CD4-positive, CD25-positive, alpha-beta regulatory T cell (primary cell): Measurements from ENCODE around the gene ARID3A. TPM values are rescaled to one million over a fixed set of nuclear protein-coding genes. Genes with fewer than 3 reads are reported as not detected.

Experiments used
- ATAC-seq, 2 donors: fragments of 150-1000 bp; cut with Tn5 transposase; one replicate each; pipeline ENCODE4 v1.10.0; 2021; ENCODE audit warnings: low read depth in 2 of 2, moderate number of reproducible peaks in 2 of 2, moderate library complexity in 1 of 2
- DNase-seq, 3 donors: peaks; one replicate each; pipeline versions ENCODE4 v3.0.0 to v3.0.0-alpha.2; 2012 to 2022; ENCODE audit warnings: mixed read lengths in 1 of 3
- H3K27ac ChIP-seq: one replicate; pipeline ENCODE4 v1.7.0; 2013; ENCODE audit warnings: mild to moderate bottlenecking, low read length; ENCODE audit not compliant: insufficient read depth, poor library complexity, severe bottlenecking
- H3K27me3 ChIP-seq: one replicate; pipeline ENCODE4 v1.7.0; 2013; ENCODE audit warnings: low read length; ENCODE audit not compliant: control insufficient read depth, insufficient read depth
- H3K36me3 ChIP-seq: one replicate; pipeline ENCODE4 v1.7.0; 2013; ENCODE audit warnings: mild to moderate bottlenecking, low read length, moderate library complexity; ENCODE audit not compliant: control insufficient read depth, insufficient read depth
- H3K4me1 ChIP-seq: 2 replicates; pipeline ENCODE4 v1.7.0; 2013; ENCODE audit warnings: mild to moderate bottlenecking, low read length; ENCODE audit not compliant: insufficient read depth, control insufficient read depth, poor library complexity, severe bottlenecking
- H3K4me3 ChIP-seq: one replicate; pipeline ENCODE4 v1.7.0; 2013; ENCODE audit warnings: low read depth, mild to moderate bottlenecking, low read length, moderate library complexity
- H3K9me3 ChIP-seq, 2 experiments: 1 replicate in 1 of 2; 2 replicates in 1 of 2; pipeline ENCODE4 v1.7.0; 2013; ENCODE audit warnings: low read length in 2 of 2, mild to moderate bottlenecking in 1 of 2, moderate library complexity in 1 of 2; ENCODE audit not compliant: control insufficient read depth in 2 of 2
- H3K27ac Mint-ChIP-seq, 3 donors: one replicate each; pipeline ENCODE4 v1.8.0; 2020 to 2022; ENCODE audit warnings: mild to moderate bottlenecking in 3 of 3, mixed read lengths in 3 of 3, moderate library complexity in 2 of 3
- H3K27me3 Mint-ChIP-seq: one replicate; pipeline ENCODE4 v1.8.0; 2022; ENCODE audit warnings: mild to moderate bottlenecking, mixed read lengths
- H3K36me3 Mint-ChIP-seq: one replicate; pipeline ENCODE4 v1.8.0; 2020; ENCODE audit warnings: mixed read lengths
- H3K4me1 Mint-ChIP-seq, 4 donors: one replicate each; pipeline ENCODE4 v1.8.0; 2020 to 2022; ENCODE audit warnings: mixed read lengths in 4 of 4, mild to moderate bottlenecking in 1 of 4
- H3K4me3 Mint-ChIP-seq, 4 donors: one replicate each; pipeline ENCODE4 v1.8.0; 2020 to 2022; ENCODE audit warnings: mild to moderate bottlenecking in 4 of 4, mixed read lengths in 4 of 4, moderate library complexity in 3 of 4
- H3K9me3 Mint-ChIP-seq, 7 donors: one replicate each; pipeline ENCODE4 v1.8.0; 2020 to 2022; ENCODE audit warnings: mixed read lengths in 7 of 7, mild to moderate bottlenecking in 3 of 7, moderate library complexity in 2 of 7
- polyA plus RNA-seq, 4 donors: library from polyadenylated mRNA; unstranded; fragments of 300-500 nt; fragmentation: Illumina TruSeq; gene quantifications; one replicate each; pipeline ENCODE4 v1.2.3, GENCODE V29; 2021
- total RNA-seq: library from RNA; stranded (reverse); gene quantifications from one replicate; pipeline ENCODE4 v1.2.3, GENCODE V29; 2022

The ARID3A gene
- total and polyA plus RNA-seq, 5 donors from 2014 or later = 0.63 to 14.4 (median 1.3) TPM

DNA sequence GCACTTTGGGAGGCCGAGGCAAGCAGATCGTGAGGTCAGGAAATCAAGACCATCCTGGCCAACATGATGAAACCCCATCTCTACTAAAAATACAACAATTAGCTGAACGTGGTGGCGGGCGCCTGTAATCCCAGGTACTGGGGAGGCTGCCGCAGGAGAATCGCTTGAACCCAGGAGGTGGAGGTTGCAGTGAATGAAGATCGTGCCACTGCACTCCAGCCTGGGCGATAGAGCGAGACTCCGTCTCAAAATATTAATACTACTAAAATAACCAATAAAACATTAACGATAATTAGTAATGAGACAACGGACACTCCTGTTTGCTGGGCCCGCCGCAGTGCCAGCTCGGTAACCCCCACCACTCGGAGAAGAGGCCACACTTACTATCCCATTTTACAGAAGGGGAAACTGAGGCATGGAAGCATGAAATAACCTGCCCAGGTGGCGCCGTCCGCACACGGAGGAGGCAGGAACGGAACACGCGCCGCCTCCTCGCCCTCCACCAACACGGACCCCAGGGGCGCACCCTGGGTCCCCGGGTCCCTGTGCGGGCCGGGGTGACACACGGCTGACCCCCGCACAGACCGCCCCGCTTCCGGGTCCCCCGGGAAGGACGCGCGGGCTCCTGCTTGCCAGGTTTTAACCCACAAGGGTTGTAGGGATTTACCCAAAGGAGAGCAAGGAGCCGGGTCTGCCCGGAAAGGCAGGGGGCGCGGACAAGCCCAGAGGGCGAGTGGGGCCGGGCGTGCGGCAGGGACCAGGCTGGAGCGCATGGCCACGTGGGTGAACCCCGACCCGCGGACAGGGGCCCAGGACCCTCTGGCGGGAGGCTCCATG lies 14.4 kb upstream of the ARID3A start:
- H3K27me3 Mint-ChIP-seq = peaks cover 14% of the 10 kb centered on the region
- H3K36me3 Mint-ChIP-seq = peaks cover 9% of the 10 kb centered on the region
- ATAC-seq (no peak), DNase-seq (no peak)
- Histone ChIP-seq H3K4me3 (no peak overlapping the region), H3K4me1 (peaks cover 60% of the 10 kb centered on the region), H3K36me3 (no peaks in the 10 kb centered on the region), H3K27ac (peak overlapping the region; percentile 94), H3K9me3 (no peaks in the 10 kb centered on the region), H3K27me3 (no peaks in the 10 kb centered on the region)
- peak overlapping the region; percentile 82 to 96 (median 94) for H3K4me3 Mint-ChIP-seq
- peaks cover 0 to 60% (median 21%) of the 10 kb centered on the region in 4 donors for H3K4me1 Mint-ChIP-seq
- peak overlapping the region; percentile 62 to 100 (median 93) for H3K27ac Mint-ChIP-seq
- H3K9me3 Mint-ChIP-seq = peaks cover 0 to 3% (median 0%) of the 10 kb centered on the region in 7 donors

DNA sequence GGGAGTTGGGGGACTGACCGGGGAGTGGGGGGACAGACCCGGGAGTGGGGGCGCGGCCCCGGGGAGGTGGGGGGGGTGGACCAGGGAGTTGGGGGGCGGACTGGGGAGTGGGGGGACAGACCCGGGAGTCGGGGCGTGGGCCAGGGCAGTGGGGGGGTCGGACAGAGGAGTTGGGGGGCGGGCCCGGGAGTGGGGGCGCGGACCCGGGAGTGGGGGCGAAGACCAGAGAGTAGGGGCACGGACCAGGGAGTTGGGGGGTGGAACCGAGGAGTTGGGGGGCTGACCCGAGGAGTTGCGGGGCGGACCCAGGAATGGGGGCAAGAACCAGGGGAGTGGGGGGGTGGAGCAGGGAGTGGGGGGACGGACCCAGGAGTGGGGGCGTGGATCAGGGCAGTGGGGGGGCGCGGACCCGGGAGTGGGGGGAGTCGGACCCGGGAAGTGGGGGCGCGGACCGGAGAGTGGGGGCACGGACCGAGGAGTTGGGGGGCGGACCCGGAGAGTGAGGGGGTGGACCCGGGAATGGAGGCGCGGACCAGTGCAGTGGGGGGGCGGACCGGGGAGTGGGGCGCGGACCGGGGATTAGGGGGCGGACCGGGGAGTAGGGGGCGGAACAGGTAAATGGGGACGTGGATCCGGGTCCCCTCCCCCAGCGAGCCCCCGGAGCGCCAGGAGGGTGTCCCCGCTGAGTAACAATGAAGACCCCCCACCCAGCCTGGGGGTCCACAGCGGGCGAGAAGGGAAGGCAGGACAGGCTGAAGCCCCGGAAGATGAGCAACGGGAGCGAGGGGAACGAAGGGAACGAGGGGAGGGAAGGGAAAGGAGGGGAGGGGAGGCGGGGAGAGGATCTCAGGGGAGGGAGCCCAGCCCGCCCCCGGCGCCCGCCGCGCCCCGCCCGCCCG lies 13.4 kb upstream of the ARID3A start:
- H3K4me3 Mint-ChIP-seq = peak overlapping the region; percentile 84 to 96 (median 86)
- peaks cover 59% of the 10 kb centered on the region for H3K4me1 ChIP-seq
- peaks cover 9% of the 10 kb centered on the region for H3K36me3 Mint-ChIP-seq
- H3K9me3 Mint-ChIP-seq = peaks cover 0 to 3% (median 0%) of the 10 kb centered on the region in 7 donors
- H3K27me3 Mint-ChIP-seq = peaks cover 12% of the 10 kb centered on the region
- H3K27me3 ChIP-seq = no peaks in the 10 kb centered on the region
- H3K4me3 ChIP-seq = no peak overlapping the region
- no peaks in the 10 kb centered on the region for H3K9me3 ChIP-seq
- no peaks in the 10 kb centered on the region for H3K36me3 ChIP-seq
- peak overlapping the region; percentile 94 for H3K27ac ChIP-seq
- ATAC-seq (no peak), DNase-seq (peak; percentile 50 to 53 (median 51))
- H3K27ac Mint-ChIP-seq = peak overlapping the region in 2 of 3 donors; percentile 76 to 84
- H3K4me1 Mint-ChIP-seq = peaks cover 0 to 52% (median 16%) of the 10 kb centered on the region in 4 donors

DNA sequence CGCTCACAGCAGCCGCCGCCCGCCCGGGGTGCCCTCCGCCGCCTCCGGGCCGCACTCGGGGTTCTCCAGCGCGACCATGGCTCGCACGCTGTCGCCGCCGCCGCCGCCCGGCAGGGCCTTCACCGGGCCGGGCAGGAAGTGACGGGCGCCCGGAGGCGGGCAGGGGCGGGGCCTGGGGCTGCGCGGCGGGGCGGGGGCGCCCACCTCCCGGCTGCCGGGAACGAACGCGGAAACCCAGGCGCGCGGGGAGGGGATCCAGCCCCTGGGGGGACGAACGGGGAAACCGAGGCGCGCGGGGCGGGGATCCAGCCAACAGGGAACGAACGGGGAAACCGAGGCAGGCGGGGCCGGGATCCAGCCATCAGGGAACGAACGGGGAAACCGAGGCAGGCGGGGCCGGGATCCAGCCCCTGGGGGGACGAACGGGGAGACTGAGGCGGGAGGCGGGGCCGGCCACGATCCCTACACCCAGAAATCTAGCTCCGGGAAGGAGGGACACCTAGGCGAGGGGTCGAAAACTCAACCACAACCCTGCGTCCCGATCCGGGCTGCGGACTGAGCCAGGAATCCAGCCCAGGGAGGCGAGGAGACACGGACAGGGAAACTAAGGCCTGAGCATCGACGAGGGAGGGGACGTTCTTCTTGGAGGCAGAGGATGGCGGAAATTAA lies 12.6 kb upstream of the ARID3A start, which contains the start of gene R3HDM4:
R3HDM4 (minus strand) TSS at position 140 of the 669 bp plus-strand sequence; CDS start at position 78, 62 bp downstream.
- Histone ChIP-seq H3K36me3 (no peaks in the 10 kb centered on the region), H3K9me3 (no peaks in the 10 kb centered on the region), H3K27me3 (no peaks in the 10 kb centered on the region), H3K4me3 (peak within 1 kb of the TSS; percentile 69), H3K27ac (peak within 1 kb of the TSS; percentile 95), H3K4me1 (peaks cover 59% of the 10 kb centered on the region)
- peaks cover 0 to 48% (median 18%) of the 10 kb centered on the region in 4 donors for H3K4me1 Mint-ChIP-seq
- DNase-seq = peak; percentile 81 to 83 (median 83)
- peak; percentile 47 to 54 for ATAC-seq
- peaks cover 14% of the 10 kb centered on the region for H3K27me3 Mint-ChIP-seq
- H3K27ac Mint-ChIP-seq = peak within 1 kb of the TSS; percentile 78 to 96 (median 95)
- H3K9me3 Mint-ChIP-seq = peaks cover 0 to 3% (median 0%) of the 10 kb centered on the region in 7 donors
- peaks cover 9% of the 10 kb centered on the region for H3K36me3 Mint-ChIP-seq
- peak within 1 kb of the TSS; percentile 86 to 96 (median 90) for H3K4me3 Mint-ChIP-seq

DNA sequence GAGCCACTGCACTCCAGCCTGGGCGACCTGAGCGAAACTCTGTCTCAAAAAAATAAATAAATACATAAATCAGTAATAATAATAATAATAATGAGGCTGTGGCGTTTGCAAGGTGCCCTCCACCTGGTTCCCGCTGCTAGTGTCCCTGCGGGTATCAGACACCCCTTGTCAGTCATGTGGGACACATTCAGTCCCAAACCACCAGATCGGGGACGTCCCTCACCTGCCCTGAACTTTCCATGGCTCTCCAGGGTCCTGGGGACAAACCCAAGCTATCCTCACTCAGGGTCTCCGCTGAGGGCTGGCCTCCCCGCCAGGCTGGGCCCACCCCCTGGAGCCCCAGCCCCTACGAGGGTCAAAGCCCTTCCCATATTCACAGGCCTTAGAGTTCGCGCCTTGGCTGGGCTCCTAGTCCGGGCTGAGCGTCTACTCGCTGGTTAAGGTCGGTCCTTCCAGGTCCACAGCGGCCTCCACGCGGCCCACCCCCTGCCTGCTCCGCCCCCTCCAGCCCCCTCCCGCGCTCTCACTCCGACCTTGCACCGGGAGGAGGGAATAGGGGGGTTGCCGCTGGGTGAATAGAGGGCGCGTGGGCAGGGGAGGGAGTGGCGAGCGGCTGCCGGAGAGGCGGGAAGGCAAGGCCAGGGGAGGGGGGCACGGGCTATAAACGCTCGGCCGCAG lies 9.1 kb upstream of the ARID3A start:
- H3K27me3 Mint-ChIP-seq = peaks cover 13% of the 10 kb centered on the region
- ATAC-seq (no peak), DNase-seq (no peak)
- Histone ChIP-seq H3K36me3 (no peaks in the 10 kb centered on the region), H3K4me1 (peaks cover 59% of the 10 kb centered on the region), H3K27ac (no peak overlapping the region), H3K4me3 (no peak overlapping the region), H3K27me3 (no peaks in the 10 kb centered on the region), H3K9me3 (no peaks in the 10 kb centered on the region)
- peaks cover 0 to 2% (median 0%) of the 10 kb centered on the region in 7 donors for H3K9me3 Mint-ChIP-seq
- H3K36me3 Mint-ChIP-seq = no peaks in the 10 kb centered on the region
- peak overlapping the region; percentile 66 to 93 (median 76) for H3K4me3 Mint-ChIP-seq
- peaks cover 0 to 30% (median 12%) of the 10 kb centered on the region in 4 donors for H3K4me1 Mint-ChIP-seq
- H3K27ac Mint-ChIP-seq = peak overlapping the region in 1 of 3 donors; percentile 32

DNA sequence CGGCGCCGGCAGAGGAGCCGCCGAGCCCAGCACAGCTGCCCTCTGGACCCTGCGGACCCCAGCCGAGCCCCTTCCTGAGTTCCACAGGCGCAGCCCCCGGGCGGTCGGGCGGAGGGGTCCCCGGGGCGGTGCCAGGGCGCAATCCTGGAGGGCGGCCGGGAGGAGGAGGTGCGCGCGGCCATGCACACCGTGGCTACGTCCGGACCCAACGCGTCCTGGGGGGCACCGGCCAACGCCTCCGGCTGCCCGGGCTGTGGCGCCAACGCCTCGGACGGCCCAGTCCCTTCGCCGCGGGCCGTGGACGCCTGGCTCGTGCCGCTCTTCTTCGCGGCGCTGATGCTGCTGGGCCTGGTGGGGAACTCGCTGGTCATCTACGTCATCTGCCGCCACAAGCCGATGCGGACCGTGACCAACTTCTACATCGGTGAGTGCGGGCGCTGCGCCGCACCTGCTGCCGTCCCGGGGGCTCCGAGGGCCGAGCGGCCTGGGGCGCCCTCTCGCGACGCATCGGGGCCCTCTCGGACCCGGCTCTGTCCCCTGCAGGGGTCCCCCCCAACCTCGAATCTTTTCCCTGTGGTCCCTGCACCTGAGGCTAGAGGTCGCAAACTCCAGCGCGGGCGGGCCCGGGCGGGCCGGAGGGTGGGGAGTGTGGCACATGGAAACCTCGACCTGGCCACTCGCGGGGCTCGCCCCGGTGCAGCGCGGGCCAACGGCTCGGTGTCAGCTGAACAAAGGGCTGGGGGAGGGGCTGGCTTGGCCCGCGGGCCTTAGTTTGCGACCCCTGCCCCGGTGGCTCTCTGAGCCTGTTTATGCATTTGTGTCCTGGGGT lies 8.3 kb upstream of the ARID3A start, which contains the start of gene KISS1R:
KISS1R (plus strand) TSS at position 11 of the 829 bp plus-strand sequence; CDS start at position 181, 170 bp downstream.
- H3K4me1 Mint-ChIP-seq = peaks cover 0 to 33% (median 15%) of the 10 kb centered on the region in 4 donors
- peaks cover 17% of the 10 kb centered on the region for H3K27me3 Mint-ChIP-seq
- peak in 1 of 2 donors; percentile 8 for ATAC-seq

DNA sequence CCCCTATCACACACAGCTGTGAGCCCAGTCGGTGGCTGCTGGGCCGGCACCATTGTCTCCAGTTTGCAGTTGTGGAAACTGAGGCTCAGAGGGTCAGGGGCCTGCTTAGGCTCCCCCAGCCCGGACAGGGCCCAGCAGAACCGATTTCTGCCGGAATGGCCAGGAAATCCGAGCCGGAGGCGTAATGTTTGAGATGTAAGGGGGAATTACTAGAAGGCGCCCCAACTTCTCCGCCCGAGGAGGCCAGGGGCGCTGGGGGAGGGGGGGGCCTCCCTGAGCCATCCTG lies 7.7 kb upstream of the ARID3A start:
- Histone ChIP-seq H3K9me3 (no peaks in the 10 kb centered on the region), H3K27me3 (no peaks in the 10 kb centered on the region), H3K4me3 (no peak overlapping the region), H3K36me3 (no peaks in the 10 kb centered on the region), H3K4me1 (peaks cover 56% of the 10 kb centered on the region), H3K27ac (no peak overlapping the region)
- Mint-ChIP-seq H3K27me3 (peaks cover 18% of the 10 kb centered on the region), H3K9me3 (peaks cover 0 to 2% (median 0%) of the 10 kb centered on the region in 7 donors), H3K4me3 (peak overlapping the region in 3 of 4 donors; percentile 63 to 89 (median 82)), H3K27ac (no peak overlapping the region), H3K36me3 (no peaks in the 10 kb centered on the region), H3K4me1 (peaks cover 0 to 33% (median 15%) of the 10 kb centered on the region in 4 donors)
- ATAC-seq (no peak), DNase-seq (no peak)

More for the DNA sequence above, 8.3 kb upstream of the ARID3A start, which contains the start of gene KISS1R:
- Histone ChIP-seq H3K36me3 (no peaks in the 10 kb centered on the region), H3K4me3 (no peak within 1 kb of the TSS), H3K27ac (no peak within 1 kb of the TSS), H3K27me3 (no peaks in the 10 kb centered on the region), H3K4me1 (peaks cover 56% of the 10 kb centered on the region), H3K9me3 (no peaks in the 10 kb centered on the region)
- peaks cover 0 to 2% (median 0%) of the 10 kb centered on the region in 7 donors for H3K9me3 Mint-ChIP-seq
- peak within 1 kb of the TSS in 1 of 3 donors; percentile 32 for H3K27ac Mint-ChIP-seq
- DNase-seq = peak in 1 of 3 donors; percentile 56
- H3K4me3 Mint-ChIP-seq = peak within 1 kb of the TSS; percentile 82 to 93 (median 88)
- H3K36me3 Mint-ChIP-seq = no peaks in the 10 kb centered on the region
